ENCODE results near the gene ERGIC1.
"Not testable (repeated sequence)": the region's sequence is repeated elsewhere in the genome, so short reads cannot be mapped to it uniquely, and the experiment has no call there.

The ERGIC1 gene

GRCh38 chr5:172847584-172847983 is 13.5 kb downstream of the ERGIC1 start:
- DNase-seq (ENCODE audit: low read depth), result not testable (repeated sequence)

DNA sequence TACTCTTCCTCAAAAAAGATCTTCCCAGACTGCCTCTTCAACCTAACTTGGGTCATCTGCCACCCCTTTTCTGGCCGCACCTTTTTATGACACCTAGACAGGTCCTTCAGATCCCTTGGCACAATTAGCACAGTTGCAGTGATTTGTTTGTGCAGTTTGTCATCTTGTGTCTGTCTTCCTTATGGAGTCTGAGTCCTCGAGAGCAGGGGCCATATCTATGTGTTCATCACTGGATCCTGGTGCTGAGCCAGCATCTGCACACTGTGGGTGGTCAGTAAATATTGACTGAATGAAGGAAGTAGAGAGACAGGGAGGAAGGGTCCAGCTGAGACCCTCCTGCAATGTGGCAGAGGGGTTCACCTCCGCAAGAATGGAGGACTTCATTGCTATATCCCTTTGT is 14.4 kb downstream of the ERGIC1 start:
- DNase-seq (ENCODE audit: low read depth), result no peak

DNA sequence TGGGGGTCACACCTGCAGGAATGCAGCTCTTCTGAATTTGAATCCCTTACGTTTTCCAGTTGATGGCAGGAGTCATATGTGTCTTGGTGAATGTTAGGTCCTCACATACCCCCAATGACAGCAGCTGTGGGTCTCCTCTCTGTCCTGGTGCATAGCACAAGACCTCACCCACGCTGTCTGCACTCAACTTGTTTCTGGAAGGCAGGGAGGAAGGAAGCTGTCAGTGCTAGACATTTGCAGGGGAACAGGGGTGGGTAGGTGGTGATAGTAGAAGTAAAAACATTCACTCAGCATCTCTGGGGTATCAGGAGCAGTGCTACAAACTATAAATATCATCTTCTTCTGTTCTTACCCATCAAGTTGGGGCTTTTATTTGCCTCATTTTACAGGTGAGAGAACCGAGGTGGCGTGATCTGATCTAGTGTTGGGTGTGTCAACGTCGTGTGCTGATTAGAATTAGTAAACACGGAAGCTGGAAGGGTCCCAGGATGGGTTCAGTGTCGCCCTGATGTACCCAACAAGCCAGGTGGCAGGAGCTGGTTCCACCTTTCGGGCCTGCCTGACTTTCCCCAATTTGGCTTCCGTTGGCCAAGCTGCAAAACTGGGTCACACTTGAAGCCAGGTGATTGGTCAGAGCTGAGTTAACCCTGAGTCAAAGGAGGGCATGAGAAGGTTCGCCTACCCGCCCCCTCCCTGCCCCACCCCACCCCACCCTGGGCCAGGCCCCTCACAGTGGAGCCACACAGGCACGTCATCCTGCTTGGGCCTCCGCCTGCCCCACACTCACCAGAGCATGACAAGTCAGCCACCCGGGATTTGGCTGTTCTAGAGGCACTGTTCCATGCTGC is 15.8 kb downstream of the ERGIC1 start:
- DNase-seq (ENCODE audit: low read depth), result no peak

- DNase-seq (ENCODE audit: low read depth), result no peak
Measured at GRCh38 chr5:172850454-172850797, 16.4 kb downstream of the ERGIC1 start.

DNA sequence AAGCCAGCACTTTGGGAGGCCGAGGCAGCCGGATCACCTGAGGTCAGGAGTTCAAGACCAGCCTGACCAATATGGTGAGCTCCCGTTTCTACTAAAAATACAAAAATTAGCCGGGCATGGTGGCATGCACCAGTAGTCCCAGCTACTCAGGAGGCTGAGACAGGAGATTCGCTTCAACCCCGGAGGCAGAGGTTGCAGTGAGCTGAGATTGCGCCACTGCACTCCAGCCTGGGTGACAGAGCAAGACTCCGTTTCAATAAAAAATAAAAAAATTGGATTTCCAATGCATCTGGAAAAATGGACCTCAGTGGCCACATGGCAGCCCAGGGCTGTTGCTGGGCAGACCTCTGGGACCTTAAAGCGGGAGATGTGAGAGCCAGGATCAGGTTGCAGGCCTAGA is 17.2 kb downstream of the ERGIC1 start:
- not testable (repeated sequence) for DNase-seq (ENCODE audit: low read depth)

DNA sequence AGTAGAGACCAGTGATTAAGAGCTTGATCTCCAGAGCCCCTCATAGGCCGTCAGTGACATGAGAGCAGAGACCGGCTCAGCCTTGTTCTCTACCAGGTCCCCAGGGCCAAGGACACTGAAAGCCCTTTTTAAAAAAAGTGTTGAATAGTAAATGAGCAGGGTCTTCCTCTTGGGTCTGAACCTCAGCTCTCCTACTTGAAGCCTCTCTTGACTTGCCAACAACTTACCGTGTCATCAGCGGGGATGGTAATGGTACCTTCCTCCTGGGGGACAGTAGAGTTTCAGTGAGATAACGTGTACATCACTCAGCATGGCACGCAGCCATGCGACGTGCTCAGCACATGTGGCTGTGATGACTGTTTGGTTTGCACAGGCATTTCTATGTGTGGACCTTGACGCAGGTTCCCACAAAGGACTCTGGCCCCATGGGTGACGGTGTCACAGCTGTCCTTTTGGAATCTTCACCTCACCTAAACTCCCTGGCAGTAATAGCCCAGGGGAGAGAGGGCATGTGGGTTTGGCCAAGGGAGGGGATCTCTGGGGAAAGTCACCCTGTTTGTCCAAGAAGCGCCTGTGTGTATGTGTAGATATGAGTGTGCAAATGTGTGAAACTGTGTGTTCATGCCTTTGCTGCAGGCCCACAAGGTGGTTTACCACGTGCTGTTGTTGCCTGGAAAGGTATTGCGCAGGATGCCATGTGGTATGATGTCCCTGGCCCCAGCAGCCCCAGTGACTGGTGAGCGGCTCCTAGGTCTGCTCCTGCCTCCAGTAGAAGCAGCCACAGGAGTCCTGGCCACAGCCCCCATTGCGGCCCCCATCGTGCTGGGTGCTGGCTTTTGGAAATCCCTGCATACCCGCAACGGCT is 18.7 kb downstream of the ERGIC1 start:
- no peak for DNase-seq (ENCODE audit: low read depth)

GRCh38 chr5:172853355-172853975 is 19.4 kb downstream of the ERGIC1 start:
- DNase-seq (ENCODE audit: low read depth), result no peak

DNA sequence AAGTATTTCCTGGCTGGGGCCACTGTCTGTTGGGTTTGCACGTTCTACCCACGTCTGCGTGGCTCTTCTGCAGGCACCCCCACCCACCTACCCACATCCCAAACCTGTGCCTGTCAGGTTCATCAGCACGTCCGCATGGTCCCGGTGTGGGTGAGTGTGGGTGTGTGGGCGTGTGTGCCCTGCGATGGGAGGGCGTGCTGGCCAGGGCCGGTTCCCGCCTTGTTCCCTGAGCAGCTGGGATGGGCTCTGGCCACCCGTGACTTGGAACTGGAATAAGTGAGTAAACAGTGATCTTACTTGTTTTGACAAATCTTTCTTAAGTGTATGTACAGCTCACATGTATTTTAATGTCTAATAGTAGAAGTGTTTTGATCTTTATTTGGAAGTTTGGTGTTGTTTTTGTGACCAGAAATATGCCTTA is 20.4 kb downstream of the ERGIC1 start:
- no peak for DNase-seq (ENCODE audit: low read depth)

DNA sequence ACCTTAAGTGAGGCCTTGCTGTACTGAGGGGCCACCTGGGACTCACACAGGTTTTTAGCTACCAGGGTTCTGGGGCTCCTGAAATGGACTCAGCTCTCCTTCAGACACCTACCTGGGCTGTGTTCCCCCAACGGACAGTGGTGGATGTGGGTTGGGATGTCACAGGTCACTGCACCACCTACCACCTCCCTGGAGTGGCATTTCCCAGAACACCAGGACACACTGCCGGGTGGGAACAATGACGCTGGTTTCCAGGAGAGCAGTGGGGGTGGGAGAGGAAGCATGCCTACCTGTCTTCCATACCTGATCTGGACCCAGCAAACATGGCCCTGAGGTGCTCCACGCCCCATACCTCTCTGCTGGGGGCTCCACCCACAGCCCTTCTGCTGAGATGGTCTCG is 20.9 kb downstream of the ERGIC1 start:
- no peak for DNase-seq (ENCODE audit: low read depth)

DNA sequence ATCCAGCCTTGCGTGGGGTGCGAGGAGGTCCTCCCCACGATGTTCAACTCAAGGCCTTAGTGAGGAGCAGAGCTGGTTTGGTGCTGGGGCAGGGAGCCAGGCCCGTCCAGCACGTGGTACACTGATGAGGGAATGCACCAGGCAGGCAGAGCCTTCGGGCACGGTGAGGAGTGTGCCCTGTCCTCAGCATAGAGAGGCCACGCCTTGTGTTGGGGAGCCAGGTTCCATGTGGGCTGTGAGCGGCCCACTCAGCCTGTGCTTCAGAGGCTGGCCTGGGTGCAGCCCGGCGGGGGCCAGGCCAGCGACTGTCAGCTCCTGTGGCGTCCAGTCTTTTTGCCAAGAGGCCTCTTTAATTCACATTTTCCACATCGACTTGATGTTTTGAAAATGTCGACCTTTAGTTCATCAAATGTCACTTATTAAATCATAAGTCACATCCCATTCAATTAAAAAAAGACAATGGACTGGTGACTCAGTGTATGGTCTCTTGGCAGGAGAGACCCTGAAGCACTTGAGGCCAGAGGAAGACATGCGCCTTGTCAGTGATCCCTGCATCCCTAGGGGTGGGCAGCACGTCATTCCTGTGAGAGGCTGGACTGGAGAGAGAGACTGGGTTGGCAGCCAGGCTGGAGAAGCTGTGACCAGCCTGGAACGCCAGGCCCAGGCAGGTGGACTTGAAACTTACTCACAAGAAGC is 21.7 kb downstream of the ERGIC1 start:
- DNase-seq (ENCODE audit: low read depth), result no peak

DNA sequence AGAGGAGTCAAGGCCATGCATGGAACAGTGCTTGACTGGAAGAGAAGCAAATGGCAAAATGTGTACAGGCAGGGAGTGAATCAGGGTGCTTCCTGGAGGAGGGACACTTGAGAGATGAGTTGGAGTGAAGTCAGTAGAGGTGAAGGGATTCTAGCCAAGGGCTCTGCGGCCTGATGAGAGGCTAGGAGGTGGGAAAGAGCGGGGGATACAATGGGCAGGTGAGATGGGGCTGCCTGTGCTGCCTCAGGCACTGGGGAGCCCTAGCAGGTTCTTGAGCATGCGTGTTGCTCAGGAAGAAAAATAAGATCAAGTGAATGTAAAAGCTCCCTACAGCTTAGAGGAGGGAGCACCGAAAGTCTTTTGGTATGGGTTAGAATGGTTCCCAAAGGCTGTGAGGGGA is 22.3 kb downstream of the ERGIC1 start:
- DNase-seq (ENCODE audit: low read depth), result no peak

- DNase-seq (ENCODE audit: low read depth), result no peak
Measured at GRCh38 chr5:172857982-172858381, 23.9 kb downstream of the ERGIC1 start.

GRCh38 chr5:172858511-172858989 is 24.5 kb downstream of the ERGIC1 start:
- no peak for DNase-seq (ENCODE audit: low read depth)

- no peak for DNase-seq (ENCODE audit: low read depth)
Measured at GRCh38 chr5:172858990-172859811, 25.1 kb downstream of the ERGIC1 start.

GRCh38 chr5:172859966-172860365 is 25.9 kb downstream of the ERGIC1 start:
- DNase-seq (ENCODE audit: low read depth), result no peak

GRCh38 chr5:172860520-172861443 is 26.7 kb downstream of the ERGIC1 start:
- DNase-seq (ENCODE audit: low read depth), result no peak

GRCh38 chr5:172861461-172861860 is 27.4 kb downstream of the ERGIC1 start:
- no peak for DNase-seq (ENCODE audit: low read depth)

DNA sequence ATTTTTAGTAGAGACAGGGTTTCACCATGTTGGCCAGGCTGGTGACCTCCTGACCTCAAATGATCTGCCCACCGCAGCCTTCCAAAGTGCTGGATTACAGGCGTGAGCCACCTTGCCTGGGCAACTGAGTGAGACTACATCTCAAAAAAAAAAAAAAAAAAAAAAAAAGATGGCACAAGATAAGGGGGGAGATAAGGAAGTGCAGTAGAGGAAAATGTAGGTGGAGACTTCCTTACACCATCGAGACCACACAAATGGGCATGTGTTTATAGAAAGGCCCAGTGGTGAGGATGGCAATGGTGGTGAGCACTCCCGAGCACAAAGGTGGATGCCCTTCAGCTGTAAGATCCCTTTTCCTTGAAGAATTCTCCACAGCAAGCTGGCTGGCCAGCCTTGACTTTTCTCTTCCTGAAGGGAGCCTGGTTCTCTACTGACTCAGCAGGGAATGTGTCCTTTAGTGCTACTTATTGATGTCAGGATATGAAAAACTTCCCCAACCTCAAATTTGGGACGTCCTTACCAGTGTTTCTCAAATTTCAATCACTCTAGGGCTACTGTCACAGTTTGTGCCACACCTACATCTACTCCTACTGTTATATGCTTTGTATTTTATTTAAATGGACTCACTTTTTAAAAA is 28.2 kb downstream of the ERGIC1 start:
- DNase-seq (ENCODE audit: low read depth), result no peak

DNA sequence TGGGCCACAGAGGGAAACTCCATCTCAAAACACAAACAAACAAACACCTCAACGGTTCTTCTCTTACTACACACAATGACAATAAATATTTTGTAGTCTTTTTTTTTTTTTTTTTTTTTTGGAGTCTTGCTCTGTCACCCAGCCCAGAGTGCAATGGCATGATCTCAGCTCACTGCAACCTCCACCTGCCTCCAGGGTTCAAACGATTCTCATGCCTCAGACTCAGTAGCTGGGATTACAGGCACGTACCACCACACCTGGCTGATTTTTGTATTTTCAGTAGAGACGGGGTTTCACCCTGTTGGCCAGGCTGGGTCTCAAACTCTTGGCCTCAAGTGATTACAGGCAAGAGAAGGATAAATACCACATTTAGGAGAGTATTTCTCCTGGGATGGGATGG is 30.1 kb downstream of the ERGIC1 start:
- not testable (repeated sequence) for DNase-seq (ENCODE audit: low read depth)

DNA sequence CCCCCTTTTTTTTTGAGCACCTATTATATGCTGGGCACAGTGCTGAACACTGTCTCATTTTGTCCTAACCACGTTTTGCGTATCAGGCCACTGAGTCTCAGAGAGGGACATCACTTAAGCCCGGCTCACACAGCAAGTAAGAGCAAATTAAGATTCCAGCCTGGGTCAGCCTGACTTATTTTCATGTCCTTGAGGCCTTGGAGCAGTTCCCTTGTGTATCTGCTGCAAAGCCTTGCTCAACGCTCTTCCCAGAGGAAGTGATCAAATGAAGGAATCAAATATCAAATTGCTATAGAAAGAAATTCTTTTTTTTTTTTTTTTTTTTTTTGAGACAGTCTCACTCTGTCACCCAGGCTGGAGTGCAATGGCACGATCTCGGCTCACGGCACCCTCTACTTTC is 30.7 kb downstream of the ERGIC1 start:
- no peak for DNase-seq (ENCODE audit: low read depth)
